UCSD-AML1 (cell line): ENCODE data around the gene IQCN.

Experiments used
- DNase-seq: peaks from one replicate; lab custom pipeline; 2025; ENCODE audit not compliant: unreplicated experiment; lab: John Stamatoyannopoulos, UW

IQCN gene

GRCh38 chr19:18234194-18234593, 40.1 kb downstream of the IQCN start:
- DNase-seq = no peak

GRCh38 chr19:18233224-18233825, 40.9 kb downstream of the IQCN start:
- DNase-seq = peak; percentile 55

- DNase-seq = no peak
Measured at GRCh38 chr19:18232540-18233223, 41.6 kb downstream of the IQCN start.

GRCh38 chr19:18231775-18232174, 42.5 kb downstream of the IQCN start:
- DNase-seq = no peak

- DNase-seq = peak; percentile 38
Measured at GRCh38 chr19:18230941-18231734, 43.1 kb downstream of the IQCN start.

GRCh38 chr19:18229915-18230314, 44.3 kb downstream of the IQCN start:
- no peak for DNase-seq

- no peak for DNase-seq
Measured at GRCh38 chr19:18229474-18229873, 44.8 kb downstream of the IQCN start.

- DNase-seq = no peak
Measured at GRCh38 chr19:18227781-18228271, 46.4 kb downstream of the IQCN start.

GRCh38 chr19:18226956-18227780, 47.1 kb downstream of the IQCN start:
- DNase-seq = no peak

GRCh38 chr19:18225702-18226468, 48.4 kb downstream of the IQCN start, which contains the start of gene PDE4C:
PDE4C (minus strand) TSS chr19:18226438; CDS start chr19:18226415, 23 bp downstream.
- no peak for DNase-seq

GRCh38 chr19:18225355-18225701, 48.9 kb downstream of the IQCN start:
- no peak for DNase-seq

GRCh38 chr19:18224525-18225354, 49.5 kb downstream of the IQCN start:
- DNase-seq = peak; percentile 97

- DNase-seq = peak; percentile 69
Measured at GRCh38 chr19:18223860-18224524, 50.3 kb downstream of the IQCN start.

- peak; percentile 16 for DNase-seq
Measured at GRCh38 chr19:18221815-18222725, 52.2 kb downstream of the IQCN start.

GRCh38 chr19:18220632-18221275, 53.5 kb downstream of the IQCN start:
- DNase-seq = no peak

- no peak for DNase-seq
Measured at GRCh38 chr19:18219911-18220631, 54.2 kb downstream of the IQCN start.

- no peak for DNase-seq
Measured at GRCh38 chr19:18218600-18218999, 55.7 kb downstream of the IQCN start.
